AG20443 (cell line): Measurements from ENCODE around the gene PPP1R13L.
A peak's percentile ranks its signal among the peaks of the same experiment; 100 is the strongest.

ENCODE experiments used
- DNase-seq: peaks from one replicate; pipeline ENCODE4 v3.0.0; 2012; ENCODE audit warnings: low spot score, mixed read lengths

Gene PPP1R13L

GRCh38 chr19:45362291-45362690 is 42.6 kb downstream of the PPP1R13L start:
- no peak for DNase-seq

GRCh38 chr19:45361608-45362007 is 43.3 kb downstream of the PPP1R13L start:
- DNase-seq, result no peak

DNA sequence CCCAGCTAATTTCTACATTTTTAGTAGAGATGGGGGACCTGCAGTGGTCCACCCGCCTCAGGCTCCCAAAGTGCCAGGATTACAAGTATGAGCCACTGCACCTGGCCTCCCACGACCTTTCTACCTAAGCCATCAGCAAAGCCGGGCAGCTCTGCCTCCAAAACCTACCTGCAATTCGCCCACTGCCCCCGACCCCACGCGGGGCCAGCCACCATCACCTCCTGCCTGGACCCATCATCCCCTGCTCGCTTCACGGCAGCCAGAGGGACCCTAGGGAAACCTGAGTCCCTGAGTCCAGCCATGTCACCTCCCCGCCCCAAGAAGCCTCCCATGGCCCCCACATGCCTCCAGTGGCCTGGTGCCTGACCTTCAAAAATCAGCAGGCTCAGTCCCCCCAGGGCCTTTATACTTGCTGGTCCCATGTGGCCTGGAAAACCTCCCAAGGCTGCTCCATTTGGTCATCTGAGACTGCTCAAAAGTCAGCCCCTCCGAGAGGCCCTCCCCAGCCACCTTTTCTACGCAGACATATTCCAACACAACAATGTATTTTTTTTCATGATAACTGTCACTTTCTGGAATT is 46.6 kb downstream of the PPP1R13L start:
- DNase-seq, result no peak

- no peak for DNase-seq
Measured at GRCh38 chr19:45357445-45357783, 47.5 kb downstream of the PPP1R13L start.

DNA sequence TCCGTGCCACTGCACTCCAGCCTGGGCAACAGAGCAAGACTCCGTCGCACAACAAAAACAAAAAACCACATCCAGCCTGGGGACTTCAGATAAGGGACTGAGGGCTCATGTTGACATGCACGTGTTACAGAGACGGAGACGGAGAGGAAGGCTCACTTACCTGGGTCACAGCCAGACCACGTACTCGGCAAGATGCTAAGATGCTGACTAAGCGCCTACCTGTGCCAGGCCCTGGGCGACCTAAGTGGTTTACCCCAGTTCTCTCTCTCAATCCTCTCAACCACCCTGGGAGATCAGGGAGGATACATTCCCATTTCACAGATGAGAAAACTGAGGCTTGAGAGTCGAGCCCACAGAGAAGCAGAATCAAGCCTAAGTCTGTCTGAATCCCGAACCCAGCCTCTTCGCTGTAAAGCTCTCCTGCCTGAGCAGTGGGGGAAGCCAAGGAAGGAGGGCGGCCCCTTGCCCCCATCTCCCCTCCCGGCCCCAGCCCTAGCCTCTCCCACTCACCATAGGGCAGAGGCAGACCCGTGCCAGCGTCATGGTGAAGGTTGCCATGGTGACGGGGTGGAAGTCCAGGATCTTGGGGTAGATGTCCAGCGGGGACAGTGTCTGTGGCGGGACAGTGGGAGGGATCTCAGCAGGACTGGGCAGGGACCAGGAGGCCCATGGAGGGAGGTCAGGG is 48.0 kb downstream of the PPP1R13L start:
- no peak for DNase-seq

DNA sequence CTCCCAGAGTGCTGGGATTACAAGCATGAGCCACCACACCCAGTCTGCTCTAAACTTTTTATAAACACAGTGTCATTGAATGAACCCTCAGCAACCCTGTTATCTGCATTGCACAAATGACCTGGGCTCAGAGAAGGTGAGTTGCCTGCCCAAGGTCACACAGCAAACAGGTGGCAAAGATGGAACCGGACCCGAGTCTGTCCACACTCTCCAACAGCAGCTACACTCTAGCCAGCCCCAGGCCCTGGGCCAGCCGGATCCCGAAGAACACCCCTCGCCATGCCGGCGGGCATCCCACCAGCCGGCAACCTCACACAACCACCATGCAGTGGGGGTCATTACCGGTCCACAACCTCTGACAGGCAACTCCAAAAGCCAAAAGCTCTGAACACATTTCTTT is 49.0 kb downstream of the PPP1R13L start:
- no peak for DNase-seq

DNA sequence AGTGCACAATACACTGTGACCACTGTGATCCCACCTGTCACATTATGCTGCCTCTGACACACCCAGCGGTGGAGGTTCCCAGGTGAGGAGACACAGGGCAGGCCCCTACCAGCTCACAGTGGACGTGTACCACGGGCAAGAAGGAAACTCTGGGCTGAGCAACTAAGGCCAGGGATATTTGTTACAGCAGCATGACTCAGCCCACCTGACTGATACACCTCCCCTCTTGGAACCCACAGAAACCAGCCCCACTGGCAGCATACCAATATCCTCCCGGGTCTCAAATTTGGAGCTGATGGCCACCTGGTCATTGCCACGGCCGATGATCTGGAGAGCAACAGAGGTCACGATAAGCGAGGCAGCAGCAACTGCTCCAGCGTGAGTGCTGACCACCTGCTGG is 49.5 kb downstream of the PPP1R13L start:
- no peak for DNase-seq

- no peak for DNase-seq
Measured at GRCh38 chr19:45354241-45354842, 50.5 kb downstream of the PPP1R13L start.

DNA sequence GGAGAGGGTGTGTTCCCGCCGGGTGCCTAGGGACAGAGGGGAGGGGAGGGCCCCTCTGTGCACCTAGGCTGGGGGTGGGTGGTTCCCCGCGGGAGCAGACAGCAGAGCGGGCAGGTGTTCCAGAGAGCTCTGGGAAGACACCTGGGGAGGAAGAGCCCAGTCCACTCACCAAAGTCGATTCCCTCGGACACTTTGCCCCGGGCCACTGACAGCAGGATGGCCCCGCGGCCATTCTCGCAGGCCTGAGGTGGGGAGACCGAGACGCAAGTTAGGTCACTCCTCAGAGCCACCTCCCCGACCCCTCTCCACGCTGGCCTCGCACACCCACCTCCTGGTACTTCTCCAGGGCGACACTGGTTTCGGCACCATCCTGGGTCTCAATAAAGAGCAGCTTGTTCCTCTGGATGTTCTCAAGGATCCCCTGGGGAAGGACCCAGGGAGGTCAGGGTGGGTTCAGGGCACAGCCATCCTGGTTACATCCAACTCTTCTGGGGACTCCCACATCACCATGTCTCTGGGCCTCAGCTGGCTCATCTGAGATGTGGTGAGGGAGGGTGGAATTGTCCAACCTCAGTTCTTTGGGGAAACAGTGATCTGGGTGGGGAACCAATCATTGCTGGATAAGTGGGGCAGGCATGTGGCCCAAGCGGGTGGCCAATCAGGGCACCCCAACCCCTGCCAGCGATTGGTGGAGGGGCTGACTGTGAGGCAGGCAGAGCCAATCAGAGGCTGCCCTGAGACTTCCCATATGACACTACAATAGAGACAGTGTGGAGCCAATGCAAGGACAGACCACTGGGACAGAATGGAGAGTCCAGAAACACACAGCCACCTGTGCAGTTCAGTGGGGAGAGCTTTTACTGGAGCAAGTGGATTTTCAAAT is 51.7 kb downstream of the PPP1R13L start:
- DNase-seq, result no peak

DNA sequence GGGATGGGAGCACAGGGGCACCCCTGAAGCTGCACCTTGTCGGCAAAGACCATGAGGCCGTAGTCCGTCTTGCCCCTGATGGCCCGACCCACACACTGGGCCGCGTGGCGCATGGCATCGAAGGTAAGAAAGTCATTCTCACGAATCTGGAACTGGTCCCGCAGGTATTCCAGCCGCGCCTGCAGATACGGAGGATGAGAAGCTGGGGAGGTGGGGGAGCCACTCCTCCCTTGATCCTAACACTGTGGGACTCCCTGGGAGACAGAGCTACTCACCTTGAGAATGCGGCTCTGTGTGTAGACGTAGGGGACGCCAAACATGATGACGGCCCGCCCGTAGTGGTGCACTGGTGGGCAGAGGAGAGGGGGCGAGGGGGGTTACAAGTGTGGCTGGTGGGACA is 52.4 kb downstream of the PPP1R13L start:
- DNase-seq, result no peak

DNA sequence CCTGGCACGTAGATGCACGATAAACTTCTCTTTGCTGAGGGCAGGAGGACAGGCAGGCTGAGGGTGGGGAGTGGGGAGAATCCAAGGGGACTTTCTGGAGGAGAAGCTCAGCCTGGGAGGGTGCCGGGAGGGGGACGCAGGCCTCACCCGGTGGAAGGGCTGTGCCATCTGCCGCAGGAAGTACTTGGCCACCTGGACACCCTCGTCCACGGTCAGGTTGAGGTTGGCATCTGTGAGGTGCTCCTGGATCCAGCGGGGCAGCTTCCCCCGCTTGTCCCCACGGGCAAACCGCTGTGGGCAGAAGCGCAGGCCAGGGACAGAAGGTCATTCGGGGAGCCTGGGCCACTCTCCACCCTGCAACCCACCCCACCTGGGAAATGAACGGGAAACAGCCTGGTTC is 52.8 kb downstream of the PPP1R13L start:
- DNase-seq, result no peak

GRCh38 chr19:45351401-45351952 is 53.4 kb downstream of the PPP1R13L start:
- no peak for DNase-seq

GRCh38 chr19:45350477-45351058 is 54.3 kb downstream of the PPP1R13L start:
- DNase-seq, result no peak

DNA sequence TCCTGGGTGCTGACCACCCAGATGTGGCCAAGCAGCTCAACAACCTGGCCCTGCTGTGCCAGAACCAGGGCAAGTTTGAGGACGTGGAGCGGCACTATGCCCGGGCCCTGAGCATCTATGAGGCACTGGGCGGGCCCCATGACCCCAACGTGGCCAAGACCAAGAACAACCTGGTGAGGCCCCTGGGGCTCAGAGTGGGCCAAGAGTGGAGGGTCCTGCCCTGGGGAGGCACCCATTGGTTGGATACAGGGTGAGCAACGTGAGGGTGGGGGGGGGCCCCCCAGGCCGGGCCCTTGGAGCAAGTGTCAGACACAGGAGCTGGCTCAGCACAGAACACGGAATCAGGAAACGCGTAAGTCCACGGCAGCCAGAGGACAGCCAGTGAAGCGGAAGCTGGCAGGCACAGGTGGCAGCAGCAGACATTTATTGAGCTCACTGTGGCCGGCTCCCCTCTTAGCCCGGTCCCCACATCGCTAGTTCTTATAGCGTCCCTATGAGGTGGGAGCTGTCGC is 55.4 kb downstream of the PPP1R13L start:
- no peak for DNase-seq

GRCh38 chr19:45349126-45349415 is 55.8 kb downstream of the PPP1R13L start:
- DNase-seq, result no peak

DNA sequence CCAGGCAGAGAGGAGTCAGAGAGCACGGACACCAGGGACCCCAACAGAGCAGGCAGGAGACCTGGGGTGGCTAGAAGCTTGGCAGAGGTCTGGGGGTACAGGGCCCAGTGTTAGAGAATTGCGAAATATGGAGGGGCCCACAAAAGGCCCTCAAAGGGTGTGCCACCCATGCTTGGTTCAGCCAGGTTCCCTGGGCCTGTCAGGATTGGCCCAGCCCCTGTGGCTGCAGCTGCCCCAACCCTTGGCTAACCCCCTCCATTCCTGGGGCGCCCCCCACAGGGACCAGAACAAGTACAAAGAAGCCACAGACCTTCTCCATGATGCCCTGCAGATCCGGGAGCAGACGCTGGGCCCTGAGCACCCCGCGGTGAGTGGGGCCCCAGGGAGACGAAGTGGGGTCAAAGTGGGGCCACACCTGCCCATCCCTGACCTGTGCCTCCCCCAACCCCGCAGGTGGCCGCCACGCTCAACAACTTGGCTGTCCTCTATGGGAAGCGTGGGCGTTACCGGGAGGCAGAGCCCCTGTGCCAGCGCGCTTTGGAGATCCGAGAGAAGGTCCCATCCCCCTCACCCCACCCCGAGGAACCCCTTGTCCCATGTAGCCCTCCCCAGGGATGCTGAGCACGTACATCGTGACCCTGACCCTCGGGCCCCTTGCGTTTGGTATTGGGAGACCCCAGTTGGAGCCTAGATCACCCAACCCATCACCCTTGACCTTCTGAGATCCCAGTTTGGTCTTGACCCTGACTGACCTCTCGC is 56.3 kb downstream of the PPP1R13L start:
- DNase-seq, result no peak

DNA sequence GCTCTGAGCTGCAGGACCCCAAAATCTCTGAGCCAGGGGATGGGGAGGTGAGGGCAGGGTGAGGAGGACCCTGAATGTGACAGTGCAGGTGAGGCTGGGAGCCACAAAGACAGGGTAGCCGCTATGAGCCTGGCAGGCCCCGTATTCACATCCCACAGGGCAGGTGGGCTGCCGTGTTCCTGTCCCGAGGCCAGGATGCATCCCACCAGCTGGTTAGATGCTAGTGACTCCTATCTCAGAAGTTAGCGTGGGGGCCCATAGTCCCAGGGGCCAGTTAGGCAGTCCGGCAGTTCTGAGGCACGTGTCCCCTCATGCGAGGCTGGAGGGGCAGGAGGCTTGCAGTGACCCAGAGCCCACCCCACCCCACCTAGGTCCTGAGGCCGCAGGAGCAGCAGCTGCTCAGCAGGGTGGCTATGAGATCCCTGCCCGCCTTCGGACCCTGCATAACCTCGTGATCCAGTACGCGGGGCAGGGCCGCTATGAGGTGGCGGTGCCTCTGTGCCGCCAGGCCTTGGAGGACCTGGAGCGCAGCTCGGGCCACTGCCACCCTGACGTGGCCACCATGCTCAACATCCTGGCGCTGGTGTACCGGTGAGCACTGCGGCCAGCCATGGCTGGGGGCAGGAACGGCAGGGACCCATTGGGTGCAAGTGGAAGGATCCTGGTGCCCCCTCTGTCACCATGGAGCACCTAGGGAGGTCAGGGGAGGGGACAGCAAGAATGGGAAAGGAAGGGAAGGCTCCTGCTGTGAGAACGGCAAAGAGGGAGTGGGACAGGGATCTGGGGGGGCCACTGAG is 57.1 kb downstream of the PPP1R13L start:
- no peak for DNase-seq

GRCh38 chr19:45346449-45346848 is 58.4 kb downstream of the PPP1R13L start:
- peak; percentile 52 for DNase-seq

DNA sequence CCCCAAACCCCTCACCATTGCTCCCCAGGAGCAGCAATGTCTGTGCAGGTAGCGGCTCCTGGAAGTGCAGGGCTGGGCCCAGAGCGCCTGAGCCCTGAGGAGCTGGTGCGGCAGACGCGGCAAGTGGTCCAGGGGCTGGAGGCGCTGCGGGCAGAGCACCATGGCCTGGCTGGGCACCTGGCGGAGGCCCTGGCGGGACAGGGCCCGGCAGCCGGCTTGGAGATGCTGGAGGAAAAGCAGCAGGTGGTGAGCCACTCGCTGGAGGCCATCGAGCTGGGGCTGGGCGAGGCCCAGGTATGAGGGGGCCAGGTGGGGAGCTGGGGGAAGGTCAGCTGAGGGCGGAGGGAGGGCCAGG is 59.4 kb downstream of the PPP1R13L start:
- no peak for DNase-seq

- no peak for DNase-seq
Measured at GRCh38 chr19:45344621-45345505, 60.0 kb downstream of the PPP1R13L start.
